GM19324 (cell line): Measurements from ENCODE around the gene PDZD2.

Experiments
- ATAC-seq: cut with Tn5 transposase; IDR thresholded peaks from one replicate; pipeline ENCODE4 v1.9.1; 2021; ENCODE audit warnings: mild to moderate bottlenecking, moderate library complexity; ENCODE audit not compliant: unreplicated experiment, low FRiP score

PDZD2 gene

DNA sequence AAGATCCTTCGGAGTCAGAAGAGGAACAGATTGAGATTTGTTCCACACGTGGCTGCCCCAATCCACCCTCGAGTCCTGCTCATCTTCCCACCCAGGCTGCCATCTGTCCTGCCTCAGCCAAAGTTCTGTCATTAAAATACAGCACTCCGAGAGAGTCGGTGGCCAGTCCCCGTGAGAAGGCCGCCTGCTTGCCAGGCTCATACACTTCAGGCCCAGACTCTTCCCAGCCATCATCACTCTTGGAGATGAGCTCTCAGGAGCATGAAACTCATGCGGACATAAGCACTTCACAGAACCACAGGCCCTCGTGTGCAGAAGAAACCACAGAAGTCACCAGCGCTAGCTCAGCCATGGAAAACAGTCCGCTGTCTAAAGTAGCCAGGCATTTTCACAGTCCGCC, 449.3 kb downstream of the PDZD2 start:
- ATAC-seq = no peak

GRCh38 chr5:32089146-32090000, 450.4 kb downstream of the PDZD2 start:
- no peak for ATAC-seq

GRCh38 chr5:32090026-32090754, 451.3 kb downstream of the PDZD2 start:
- ATAC-seq = no peak

GRCh38 chr5:32090755-32091128, 451.8 kb downstream of the PDZD2 start:
- ATAC-seq = no peak

- peak; percentile 73 for ATAC-seq
Measured at GRCh38 chr5:32092938-32093812, 454.2 kb downstream of the PDZD2 start.

- no peak for ATAC-seq
Measured at GRCh38 chr5:32094691-32095090, 455.8 kb downstream of the PDZD2 start.

DNA sequence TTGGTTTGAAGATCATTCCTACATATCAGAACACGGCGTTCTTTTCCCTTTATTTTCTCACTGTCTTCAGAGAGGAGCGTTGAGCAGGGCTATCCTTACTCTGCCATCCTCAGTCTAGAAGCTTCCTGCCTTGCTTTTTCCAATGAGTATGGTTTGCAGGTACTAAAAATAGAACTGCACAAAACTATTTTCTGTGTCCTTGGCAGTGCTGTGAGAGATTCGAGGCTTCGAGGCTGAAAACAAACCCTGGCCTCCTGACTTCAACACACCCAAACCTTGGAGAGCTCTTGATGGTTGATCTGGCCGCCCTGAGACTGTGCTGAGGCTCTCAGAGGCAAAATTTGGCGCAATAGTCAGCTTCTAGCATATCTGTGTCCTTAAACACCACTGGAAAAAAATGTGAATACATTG, 456.3 kb downstream of the PDZD2 start:
- ATAC-seq = no peak

DNA sequence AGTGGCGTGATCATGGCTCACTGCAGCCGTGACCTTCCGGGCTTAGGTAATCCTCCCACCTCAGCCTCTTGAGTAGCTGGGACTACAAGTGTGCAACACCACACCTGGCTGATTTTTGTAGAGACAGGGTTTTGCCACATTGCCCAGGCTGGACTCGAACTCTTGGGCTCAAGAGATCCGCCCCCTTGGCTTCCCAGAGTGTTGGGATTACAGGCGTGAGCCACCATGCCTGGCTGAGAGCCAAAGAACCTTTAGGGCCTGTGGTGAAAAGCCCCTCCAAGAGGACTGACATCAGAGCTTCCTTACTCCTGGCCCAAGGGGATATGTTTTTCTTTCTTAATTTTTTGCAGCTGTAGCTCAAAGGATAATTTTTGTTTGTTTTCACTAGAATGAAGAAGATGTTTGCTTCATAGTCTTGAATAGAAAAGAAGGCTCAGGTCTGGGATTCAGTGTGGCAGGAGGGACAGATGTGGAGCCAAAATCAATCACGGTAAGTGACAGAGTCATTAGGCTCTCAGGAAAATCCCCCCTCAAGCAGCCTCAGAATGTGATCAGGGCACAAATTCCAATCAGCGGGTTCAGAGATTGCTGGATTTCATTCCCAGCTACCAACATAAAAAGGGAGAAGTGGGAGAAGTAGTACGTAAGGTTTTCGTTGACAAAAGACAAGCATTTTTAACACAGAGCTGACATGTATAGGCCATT, 458.1 kb downstream of the PDZD2 start:
- no peak for ATAC-seq

DNA sequence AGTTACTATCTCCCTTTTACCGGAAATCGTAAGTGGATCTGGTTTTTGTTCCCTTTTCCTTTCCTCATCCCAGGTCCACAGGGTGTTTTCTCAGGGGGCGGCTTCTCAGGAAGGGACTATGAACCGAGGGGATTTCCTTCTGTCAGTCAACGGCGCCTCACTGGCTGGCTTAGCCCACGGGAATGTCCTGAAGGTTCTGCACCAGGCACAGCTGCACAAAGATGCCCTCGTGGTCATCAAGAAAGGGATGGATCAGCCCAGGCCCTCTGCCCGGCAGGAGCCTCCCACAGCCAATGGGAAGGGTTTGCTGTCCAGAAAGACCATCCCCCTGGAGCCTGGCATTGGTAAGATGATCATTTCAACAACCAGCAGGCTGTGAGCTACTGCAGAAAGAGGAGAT, 459.4 kb downstream of the PDZD2 start:
- ATAC-seq = no peak

DNA sequence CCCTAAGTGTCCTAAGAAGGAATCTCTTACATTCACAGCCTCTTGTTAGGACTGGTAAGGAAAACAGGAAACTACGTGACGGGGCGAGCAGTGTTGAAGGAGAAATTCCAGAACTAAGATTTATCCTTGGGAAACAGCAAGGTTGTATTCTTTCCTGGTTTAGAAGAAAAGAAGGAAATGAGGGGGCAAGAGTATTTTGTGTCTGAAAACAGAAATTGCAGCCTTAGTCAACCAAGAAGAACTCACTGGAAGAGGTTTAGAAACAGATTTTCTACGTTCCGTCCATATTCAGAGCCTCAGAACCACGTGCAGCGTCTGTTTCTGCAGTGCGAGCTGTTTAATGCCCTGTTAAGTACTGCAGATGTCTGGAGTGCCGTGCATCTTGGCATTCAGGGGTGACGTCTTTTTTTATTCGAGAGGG, 460.0 kb downstream of the PDZD2 start:
- no peak for ATAC-seq

GRCh38 chr5:32099486-32100035, 460.6 kb downstream of the PDZD2 start:
- ATAC-seq = no peak

GRCh38 chr5:32100230-32100629, 461.3 kb downstream of the PDZD2 start:
- no peak for ATAC-seq

DNA sequence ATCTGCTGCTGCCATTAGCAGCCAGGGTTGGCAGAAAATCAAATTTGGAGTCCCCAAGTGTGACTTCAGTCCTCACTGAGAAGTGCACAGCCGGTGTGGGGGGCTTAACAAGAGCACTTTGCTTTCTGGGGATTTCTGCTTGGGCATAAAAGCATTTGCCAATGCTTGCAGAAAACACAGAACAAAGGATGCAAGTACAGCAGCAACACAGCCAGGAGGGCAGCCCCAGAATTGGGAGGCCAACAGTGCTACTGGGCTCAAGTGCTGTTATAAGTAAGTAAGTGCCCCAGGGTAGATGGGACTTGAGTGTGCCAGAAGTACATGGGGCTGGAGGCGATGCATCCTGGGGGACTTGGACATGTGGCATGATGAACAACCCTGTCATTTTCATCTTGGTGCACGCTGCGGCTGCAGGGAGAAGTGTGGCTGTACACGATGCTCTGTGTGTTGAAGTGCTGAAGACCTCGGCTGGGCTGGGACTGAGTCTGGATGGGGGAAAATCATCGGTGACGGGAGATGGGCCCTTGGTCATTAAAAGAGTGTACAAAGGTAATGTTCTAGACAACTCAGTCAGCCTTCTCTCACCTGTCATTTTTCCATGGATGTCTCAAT, 461.9 kb downstream of the PDZD2 start:
- ATAC-seq = no peak

DNA sequence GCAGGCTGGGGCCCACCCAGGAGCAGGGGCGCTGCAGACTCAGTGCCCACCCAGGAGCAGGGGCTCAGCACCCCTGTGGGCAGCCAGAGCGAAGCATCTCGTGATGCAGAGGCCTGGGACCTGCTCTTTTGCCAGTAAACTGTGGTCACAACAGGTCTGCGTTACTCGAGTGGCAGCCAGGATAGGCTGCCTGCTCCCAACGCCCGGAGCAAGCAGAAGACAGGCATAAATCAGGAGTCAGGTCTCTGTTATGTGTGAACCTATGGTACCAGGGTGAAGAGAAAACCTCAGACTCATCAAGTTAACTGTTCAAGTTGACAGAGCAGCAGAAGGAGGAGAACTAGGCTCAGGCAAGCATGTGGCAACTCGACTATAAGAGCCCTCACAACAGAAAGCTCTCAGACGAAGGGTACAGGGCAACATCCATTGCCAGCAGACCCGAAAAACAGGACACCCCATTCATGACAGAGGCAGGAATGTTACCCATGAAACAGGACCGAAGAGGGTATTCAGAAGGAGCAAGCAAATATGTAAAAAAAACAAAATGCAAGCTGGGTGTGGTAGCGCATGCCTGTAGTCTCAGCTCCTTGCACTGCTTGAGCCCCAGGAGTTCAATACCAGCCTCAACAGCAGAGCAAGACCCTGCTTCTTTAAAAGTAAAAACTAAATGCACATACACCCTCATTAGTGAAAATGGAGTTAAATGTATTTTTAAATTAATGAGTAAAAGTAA, 463.5 kb downstream of the PDZD2 start:
- no peak for ATAC-seq

DNA sequence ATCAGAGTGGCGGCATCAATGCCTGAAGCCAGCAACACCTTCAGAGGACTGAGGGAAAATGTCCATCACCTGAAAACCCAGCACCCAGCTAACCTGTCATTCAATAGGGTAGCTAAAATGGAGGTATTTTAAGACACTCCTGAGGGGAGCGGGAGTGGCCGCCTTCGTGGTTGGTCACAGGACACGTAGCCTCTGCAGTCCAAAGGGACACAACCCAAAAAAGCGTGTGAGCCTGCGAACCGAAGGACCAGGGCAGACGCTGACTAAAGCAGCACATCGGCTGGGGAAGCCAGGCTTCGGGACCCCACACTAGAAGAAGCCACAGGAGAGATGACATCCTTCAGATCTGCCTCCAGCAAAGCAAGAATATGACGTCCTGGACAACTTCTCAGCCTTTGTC, 464.6 kb downstream of the PDZD2 start:
- ATAC-seq = no peak

GRCh38 chr5:32107291-32107690, 468.4 kb downstream of the PDZD2 start:
- no peak for ATAC-seq

GRCh38 chr5:32108167-32108566, 469.2 kb downstream of the PDZD2 start:
- ATAC-seq = no peak

GRCh38 chr5:32109236-32109635, 470.3 kb downstream of the PDZD2 start:
- ATAC-seq = no peak

DNA sequence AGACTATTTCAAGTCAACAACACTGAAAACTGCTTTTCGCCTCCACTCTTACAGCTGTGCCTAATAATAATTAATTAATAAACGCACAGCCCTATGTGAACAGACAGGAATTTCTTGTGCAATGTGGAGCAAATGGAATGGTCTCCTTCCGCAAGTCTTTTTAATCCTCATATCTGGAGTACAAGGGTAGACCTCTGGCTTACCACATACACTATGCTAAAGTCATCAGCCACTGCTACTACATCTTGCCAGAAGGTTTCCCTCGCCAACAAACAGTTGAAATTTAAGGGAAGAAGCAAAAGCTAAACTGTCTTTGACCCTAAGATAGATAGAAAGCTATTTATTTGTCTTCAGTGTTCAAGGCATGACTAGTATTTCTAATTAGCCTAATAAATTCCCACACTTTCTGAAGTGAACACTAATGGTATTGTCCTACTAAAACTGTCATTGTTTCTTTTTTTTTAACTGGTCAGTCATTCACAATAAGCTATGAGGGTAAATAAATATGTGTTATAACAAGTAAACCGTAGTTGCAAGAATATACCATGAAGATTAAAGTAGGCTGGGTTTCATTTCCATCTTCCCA, 471.3 kb downstream of the PDZD2 start:
- ATAC-seq = no peak
